NCI-H2227 (cell line): Measurements from ENCODE around the gene ZNF787.
"Not testable (repeated sequence)": the region's sequence is repeated elsewhere in the genome, so short reads cannot be mapped to it uniquely, and the experiment has no call there.

Experiments used
- DNase-seq: peaks from one replicate; lab custom pipeline; 2025; ENCODE audit not compliant: unreplicated experiment; lab: John Stamatoyannopoulos, UW

The ZNF787 gene

DNA sequence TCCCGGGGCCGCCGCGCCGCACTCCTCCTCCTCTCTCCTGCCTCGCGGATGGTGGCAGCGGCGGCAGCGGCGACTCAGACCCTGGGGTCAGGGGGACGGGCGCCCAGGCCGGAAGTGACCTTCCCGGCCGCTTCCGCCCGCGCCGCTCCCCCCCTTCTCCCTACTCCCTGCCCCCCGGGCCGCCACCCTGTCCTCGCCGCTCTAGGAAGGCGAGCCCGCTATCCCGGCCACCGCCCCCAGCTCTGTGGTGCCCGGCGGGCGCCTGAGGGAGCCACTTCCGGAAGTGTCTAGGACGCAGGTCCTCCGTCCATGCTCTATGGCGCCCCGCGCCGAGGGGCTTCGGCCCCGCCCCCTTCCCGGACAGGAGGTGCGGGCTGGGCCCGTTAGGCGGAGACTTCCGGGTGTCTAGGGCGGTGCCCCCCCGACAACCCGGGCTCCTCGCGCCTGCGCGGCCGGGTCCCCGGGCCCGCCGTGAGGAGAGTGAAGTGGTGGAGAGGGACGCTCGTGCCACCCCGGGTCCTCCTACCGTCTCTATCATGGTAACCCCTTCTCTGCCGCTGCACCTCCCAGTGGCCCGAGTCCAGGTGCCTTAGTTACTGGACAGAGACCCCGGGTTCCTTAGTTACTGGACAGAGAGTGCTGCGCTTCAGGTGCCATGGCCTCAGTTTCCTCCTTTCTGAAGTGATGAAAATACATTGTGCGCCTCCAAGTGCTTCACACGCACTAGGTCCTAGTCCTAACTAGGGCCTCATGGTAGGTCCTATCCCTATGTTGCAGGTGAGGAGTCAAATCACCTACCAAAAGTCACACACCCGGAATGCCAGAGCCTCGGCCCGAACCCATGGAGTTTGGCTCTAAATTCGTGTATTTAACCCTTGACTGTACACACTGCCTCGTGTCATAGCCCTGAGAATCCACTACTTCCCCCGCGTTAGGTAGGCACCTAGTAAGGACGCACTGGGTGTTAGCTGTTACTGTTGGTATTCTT is at the start of gene ZNF787:
ZNF787 (minus strand) TSS at position 116 of the 988 bp plus-strand sequence. CDS start 18,078 bp downstream, outside the sequence.
- peak; percentile 100 for DNase-seq

DNA sequence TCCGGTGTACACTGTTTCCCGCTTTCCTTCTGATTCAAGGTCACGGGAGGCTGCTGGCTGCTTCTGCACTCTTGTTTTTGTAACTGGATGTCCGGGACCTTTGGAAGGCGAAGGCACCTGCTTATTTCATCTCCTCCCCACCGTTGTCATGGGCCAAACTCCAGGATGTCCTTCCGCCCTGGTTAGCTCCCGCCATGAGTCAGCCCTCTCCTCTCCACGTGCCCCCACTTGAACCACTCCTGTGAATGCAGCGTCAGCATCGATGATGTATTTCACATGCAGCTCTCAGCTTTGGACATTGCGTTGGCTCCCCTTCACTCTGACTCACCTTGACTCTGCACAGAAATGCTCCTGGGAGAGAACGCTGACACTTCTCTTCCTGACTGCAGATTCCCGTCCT is 49.2 kb upstream of the ZNF787 start:
- DNase-seq = peak; percentile 57

DNA sequence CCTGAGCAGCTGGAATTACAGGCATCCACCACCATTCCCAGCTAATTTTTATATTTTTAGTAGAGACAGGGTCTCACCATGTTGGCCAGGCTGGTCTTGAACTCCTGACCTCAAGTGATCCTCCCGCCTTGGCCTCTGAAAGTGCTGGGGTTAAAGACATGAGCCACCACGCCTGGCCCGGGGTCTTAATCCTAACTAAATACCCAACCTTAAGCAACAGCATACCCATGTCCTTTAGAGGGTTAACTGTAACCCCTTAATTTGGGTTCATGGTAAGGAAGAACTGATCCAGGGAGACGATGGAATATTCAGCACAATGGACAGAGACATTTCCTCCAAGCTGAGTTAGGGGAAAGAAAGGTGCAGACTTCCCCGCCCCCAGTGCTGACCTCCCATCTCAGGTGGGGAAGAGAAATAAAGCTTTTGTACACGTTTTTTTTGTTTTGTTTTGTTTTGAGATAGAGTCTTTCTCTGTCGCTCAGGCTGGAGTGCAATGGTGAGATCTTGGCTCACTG is 46.0 kb upstream of the ZNF787 start:
- no peak for DNase-seq

DNA sequence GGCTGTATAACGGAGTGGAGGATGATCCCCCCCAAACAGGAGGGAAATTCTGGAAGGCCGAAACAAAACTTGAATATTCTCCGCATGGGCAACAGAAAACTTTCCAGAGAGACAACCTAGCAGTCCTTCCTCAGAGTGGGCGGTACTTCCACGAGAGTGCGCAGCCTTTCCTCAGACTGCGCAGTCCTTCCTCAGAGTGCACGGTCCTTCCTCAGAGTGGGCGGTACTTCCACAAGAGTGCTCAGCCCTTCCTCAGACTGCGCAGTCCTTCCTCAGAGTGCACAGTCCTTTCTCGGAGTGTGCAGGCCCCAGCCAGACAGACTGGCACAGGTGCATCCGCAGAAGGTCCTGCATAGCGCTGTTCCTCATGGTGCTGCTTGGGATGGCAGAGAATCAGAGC is 42.0 kb upstream of the ZNF787 start:
- DNase-seq = no peak

DNA sequence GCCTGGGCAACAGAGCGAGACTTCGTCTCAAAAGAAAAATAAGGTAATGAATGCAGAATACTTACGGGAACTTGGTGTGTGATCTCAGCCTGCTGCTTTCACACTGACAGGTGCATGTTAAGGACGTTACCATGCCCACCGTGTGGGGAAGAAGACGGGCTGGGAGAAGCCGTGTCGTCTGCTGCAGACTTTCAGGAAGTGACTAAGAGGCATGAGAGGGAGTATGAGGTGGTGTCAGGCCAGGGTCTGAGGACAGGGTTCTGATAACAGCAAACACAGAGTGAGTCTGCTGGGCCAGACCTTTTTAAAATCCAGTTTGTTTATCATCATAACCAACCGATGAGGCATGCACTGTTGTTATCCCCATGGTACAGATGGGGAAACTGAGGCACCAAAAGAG is 41.2 kb upstream of the ZNF787 start:
- DNase-seq = no peak

DNA sequence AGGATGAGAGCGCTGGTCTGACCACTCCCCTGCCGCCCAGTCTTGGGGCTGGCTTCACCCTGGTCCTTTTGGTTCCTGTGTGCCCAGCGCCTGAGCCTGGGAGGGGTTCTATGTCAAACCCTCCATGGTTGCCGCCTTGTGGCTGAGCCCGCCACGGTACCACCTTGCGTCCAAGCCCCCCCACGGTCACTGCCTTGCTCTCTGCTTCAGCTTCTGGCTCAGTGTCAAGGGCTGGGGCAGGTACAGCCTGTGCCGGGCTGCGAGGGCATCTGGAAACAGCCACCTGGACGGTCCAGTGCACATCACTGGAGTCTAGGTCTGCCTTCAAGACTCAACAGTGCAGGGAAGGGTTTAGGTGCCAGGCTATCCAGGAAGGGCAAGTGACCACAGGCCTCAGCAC is 40.4 kb upstream of the ZNF787 start:
- no peak for DNase-seq

DNA sequence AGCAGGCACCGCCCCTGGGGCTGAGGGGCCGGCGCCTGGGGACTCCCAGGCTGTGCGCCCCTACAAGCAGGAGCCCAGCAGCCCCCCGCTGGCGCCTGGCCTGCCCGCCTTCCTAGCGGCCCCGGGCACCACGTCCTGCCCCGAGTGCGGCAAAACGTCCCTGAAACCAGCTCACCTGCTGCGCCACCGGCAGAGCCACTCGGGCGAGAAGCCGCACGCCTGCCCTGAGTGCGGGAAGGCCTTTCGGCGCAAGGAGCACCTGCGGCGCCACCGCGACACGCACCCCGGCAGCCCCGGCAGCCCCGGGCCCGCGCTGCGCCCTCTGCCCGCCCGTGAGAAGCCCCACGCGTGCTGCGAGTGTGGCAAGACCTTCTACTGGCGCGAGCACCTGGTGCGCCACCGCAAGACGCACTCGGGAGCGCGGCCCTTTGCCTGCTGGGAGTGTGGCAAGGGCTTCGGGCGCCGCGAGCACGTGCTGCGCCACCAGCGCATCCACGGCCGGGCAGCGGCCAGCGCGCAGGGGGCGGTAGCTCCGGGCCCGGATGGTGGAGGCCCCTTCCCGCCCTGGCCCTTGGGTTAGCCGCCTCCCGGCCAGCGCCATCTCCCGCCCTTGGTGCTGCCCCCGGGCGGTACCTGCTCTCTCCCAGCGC is 38.7 kb upstream of the ZNF787 start:
- no peak for DNase-seq

DNA sequence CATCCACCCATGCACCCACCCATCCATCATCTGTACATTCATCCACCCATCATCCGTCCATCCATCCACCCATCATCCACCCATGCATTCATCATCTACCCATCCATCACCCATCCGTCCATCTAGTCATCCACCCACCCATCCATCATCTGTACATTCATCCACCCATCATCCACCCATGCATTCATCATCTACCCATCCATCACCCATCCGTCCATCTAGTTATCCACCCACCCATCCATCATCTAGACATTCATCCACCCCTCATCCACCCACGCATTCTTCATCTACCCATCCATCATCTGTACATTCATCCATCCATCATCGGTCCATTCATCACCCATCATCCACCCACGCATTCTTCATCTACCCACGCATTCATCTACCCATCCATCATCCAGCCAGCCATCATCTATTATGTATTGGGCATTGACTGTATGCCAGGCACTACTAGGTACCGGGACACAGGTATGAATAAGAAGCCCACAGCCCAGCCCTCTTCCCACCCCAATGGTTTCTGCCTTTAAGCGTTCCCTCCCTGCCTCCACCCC is 38.0 kb upstream of the ZNF787 start:
- DNase-seq = no peak

DNA sequence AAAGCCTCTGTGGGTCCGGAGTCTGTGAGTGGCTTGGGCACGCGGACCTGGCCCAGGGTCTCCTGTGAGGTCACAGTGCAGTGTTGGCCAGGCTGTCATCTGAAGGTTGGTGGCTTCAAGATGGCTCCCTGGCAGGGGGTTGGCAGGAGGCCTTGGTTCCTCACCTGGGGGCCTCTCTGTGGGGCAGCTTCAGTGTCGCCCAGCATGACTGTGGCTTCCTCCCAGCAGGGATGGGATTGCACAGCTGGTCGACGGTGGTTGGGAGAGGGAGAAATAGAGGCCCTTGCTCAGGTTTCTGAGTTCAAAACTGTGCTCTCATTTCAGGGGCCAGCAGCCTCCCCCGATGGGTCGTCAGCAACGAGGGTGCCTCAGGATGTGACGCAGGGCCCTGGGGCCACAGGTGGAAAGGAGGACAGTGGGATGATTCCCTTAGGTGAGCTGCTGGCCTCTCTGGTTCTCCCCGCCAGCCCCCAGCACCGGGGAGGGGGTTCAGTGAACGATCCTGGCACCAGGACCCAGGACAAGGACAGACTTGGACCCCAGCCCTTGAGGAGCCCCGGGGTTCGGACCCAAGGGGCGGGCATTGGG is 37.2 kb upstream of the ZNF787 start:
- DNase-seq = no peak

DNA sequence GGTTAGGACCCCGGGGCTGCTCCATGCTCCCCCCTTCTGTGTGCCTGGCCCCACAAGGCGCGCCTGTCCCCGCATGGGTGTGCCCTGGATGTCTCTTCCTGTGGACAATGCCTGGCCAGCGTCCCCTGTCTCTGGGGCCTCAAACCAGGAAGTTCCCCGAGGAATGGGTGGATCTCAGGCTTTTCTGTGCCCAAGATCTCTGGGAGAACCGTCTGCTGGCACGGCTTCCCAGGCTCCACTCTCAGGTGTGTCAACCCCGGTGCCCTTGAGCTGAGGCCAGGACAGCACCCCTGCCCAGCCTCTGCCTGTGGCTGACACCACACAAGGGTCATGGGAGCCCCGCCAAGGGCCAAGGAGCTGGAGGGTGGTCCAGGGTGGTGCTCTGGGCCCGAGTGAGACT is 35.7 kb upstream of the ZNF787 start:
- DNase-seq = no peak

DNA sequence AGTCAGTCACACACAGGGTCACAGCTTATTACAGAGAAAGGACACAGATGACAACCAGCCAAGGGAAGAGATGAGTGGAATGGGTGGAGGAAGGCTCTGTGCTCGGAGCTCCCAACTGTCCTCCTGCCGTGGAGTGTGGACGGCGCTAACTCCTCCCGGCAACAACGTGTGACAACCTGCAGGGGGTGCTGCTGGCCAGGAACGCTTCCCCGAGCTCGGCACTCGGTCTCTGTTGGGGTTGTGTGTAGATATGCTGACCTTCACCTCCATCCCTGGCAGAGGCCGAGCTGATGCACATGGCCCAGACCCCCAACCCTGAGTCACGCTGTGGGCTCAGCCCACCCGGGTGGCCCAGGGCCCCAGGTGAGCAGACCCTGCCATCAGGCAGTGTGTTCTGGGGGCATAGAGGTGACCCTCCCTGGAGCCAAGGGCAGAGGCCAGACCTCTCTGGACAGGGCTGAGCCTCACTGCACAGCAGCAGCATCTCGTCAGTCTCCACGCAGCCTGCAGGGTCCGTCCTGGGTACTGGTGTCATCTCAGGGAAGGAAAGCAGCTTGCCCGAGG is 34.1 kb upstream of the ZNF787 start:
- DNase-seq = no peak

DNA sequence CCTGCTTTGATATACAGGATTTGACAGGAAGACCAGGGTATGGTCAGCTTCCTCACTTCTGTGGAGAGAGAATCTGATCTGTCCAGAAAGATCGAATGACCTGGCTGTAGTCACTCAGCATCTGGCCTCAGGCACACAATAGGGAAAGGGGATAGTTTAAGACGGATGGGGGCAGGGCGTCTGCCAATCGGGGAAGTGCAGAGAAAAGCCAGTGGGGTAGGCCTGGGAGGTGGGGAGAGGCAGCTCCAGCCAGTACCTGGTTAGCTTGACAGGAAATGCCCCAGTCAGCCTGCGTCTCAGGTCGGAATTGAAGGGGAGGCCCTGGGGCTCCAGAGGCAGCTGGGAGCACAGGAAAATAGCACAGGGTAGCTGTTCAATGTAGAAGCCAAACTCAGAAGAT is 32.4 kb upstream of the ZNF787 start:
- DNase-seq = no peak

DNA sequence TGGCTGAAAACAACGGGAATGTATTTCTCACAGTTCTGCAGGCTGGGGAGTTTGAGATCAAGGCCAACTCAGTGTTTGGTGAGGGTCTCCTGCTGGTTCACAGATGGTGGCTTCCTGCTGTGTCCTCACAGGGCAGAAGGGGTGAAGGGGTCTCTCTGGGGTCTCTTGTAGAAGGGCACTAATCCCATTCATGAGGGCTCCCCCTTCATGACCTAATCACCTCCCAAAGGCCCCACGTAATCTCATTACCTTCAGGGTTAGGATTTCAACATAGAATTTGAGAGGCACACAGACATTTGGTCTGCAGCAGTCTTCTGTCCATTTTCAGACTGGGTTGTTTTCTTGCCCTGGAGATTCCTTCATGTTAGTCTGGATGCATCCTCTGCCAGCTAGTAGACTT is 31.5 kb upstream of the ZNF787 start:
- DNase-seq = no peak

DNA sequence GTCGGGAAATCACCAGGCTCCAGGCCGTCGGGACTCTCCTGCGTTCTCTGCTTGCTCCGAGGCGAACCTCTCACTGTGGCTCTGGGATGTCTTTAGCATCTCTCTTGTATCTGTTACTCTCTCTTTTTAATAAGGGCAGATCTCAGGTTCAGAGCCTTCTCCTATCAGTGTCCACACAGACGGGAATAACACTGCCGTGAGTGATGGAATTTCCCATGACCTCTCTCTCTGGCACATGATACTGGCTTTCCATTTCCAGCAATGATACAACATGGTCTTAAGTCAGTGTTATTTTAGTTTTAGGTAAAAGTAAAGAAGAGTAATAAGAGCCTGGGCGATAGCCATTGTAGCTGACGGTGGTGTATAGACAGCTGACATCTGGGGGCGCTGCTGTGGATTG is 29.3 kb upstream of the ZNF787 start:
- no peak for DNase-seq

DNA sequence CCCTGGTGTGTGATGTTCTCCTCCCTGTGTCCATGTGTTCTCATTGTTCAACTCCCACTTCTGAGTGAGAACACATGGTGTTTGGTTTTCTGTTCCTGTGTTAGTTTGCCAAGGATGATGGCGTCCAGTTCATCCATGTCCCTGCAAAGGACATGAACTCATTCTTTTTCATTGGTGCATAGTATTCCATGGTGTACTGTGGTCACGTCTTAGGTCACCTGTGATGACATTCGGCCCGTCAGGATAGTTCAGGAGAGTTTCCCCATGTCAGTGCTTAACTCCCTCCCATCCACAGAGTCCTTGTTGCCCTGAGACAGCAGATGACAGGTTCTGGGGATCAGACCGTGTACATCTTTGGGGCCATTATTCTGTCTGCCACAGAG is 28.6 kb upstream of the ZNF787 start:
- no peak for DNase-seq

DNA sequence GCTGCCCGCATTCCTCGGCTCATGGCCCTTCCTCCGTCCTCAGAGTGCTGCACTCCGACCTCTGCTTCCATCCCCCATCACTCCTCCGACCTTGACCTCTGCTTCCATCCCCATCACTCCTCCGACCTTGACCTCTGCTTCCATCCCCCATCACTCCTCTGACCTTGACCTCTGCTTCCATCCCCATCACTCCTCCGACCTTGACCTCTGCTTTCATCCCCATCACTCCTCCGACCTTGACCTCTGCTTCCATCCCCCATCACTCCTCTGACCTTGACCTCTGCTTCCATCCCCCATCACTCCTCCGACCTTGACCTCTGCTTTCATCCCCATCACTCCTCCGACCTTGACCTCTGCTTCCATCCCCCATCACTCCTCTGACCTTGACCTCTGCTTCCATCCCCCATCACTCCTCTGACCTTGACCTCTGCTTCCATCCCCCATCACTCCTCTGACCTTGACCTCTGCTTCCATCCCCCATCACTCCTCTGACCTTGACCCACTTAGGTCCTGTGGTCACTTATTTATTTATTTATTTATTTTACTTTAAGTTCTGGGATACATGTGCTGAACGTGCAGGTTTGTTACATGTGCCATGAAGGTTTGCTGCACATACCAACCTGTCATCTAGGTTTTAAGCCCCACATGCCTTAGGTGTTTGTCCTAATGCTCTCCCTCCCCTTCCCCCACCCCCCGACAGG is 28.0 kb upstream of the ZNF787 start:
- not testable (repeated sequence) for DNase-seq

DNA sequence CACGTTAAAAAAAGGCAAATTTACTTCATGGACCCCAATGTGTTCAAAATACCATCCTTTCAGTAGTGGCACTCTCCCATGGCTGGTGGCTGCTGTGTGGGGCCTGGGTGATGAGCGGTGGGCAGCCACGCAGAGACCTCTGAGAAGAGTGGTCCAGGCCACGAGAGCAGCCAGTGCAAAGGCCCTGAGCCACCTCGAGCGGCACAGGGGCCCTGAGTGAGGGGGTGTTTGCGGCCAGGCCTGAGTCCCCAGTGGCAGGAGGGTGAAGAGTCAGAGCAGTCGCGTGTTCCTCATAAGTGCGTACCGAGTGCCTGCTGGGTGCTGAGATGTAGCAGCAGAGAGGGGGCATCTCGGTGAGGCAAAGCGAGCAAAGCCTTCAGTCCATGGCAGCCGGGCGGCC is 27.0 kb upstream of the ZNF787 start:
- DNase-seq = no peak

DNA sequence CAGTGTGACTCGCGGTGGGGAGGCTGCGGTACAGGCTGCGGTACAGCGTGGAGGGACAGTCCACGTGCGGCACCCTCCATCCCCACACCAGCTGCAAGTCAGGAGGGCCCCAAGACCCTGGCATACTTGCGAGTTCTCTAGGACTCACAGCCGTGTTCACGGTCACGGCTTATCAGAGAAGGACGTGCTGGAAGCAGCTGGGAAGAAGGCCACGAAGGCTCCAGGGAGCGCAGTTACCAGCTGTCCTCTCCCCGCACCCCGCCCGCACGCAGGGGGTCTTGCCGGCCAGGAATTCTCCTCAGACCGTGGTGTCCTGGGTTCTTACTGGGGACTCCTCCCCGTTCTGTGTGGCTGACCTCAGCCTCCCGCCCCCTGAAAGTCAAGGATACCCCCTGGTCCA is 26.2 kb upstream of the ZNF787 start:
- DNase-seq = no peak

DNA sequence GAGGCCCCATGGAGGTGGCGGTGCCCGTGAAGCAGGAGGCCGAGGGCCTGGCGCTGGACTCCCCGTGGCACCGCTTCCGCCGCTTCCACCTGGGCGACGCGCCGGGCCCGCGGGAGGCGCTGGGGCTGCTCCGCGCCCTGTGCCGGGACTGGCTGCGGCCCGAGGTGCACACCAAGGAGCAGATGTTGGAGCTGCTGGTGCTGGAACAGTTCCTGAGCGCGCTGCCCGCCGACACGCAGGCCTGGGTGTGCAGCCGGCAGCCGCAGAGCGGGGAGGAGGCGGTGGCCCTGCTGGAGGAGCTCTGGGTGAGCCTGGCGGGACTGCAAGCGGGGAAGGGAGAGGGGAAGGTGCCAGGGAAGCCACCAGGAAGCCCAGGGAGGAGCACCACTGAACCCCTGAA is 25.8 kb upstream of the ZNF787 start:
- no peak for DNase-seq

DNA sequence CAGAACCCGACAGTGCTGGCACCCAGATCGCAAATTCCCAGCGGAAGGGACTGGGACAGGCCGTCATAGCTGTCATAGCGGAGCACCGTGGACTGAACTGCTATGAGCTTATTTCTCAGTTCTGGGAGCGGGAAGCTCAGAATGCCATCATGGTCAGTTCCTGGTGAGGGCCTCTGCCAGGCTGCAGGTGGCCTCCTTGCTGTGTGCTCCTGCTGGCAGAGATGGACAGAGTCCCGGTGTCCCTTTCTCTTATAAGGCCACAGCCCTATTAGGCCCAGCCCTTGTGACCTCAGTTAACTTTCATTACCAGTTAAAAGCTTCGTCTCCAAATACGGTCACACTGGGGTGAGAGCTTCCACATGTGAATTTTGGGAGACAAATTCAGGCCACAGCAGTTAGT is 24.6 kb upstream of the ZNF787 start:
- DNase-seq = no peak

DNA sequence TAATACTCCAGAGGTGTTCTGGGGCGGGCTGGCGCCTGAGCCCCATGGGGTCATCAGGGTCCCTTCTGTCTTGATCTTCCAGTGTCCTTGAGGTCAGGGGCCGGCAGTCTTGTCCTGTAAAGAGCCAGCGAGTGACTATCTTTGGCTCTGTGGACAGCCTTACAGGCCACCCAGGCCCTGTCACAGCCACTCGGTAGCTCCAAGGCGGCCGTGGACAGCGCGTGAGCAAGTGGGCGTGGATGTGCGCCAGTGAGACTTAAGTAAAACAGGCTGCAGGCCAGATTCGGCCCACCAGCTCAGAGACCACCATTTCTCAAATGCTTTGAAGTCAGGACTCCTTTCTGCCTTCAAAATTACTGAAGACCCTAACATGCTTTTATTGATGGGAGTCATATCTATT is 23.7 kb upstream of the ZNF787 start:
- no peak for DNase-seq
